Measurements from ENCODE around the gene MEF2C. TPM values are rescaled to one million over a fixed set of nuclear protein-coding genes. Genes with fewer than 3 reads are reported as not detected.

Gene MEF2C
- total RNA-seq, 1 donor from 2014 or later, result 48.6 TPM

- no peak for DNase-seq (ENCODE audit: low spot score)
Observed at GRCh38 chr5:88829054-88829453, 53.9 kb downstream of the MEF2C start.

- DNase-seq (ENCODE audit: low spot score), result no peak
Observed at GRCh38 chr5:88827997-88828396, 55.0 kb downstream of the MEF2C start.

- DNase-seq (ENCODE audit: low spot score), result peak; percentile 77
Observed at GRCh38 chr5:88826646-88827585, 56.1 kb downstream of the MEF2C start.

- no peak for DNase-seq (ENCODE audit: low spot score)
Observed at GRCh38 chr5:88825584-88826315, 57.2 kb downstream of the MEF2C start.

- DNase-seq (ENCODE audit: low spot score), result peak; percentile 66
Observed at GRCh38 chr5:88824892-88825583, 57.9 kb downstream of the MEF2C start.

GRCh38 chr5:88824141-88824540, 58.8 kb downstream of the MEF2C start:
- DNase-seq (ENCODE audit: low spot score), result no peak

GRCh38 chr5:88823201-88823600, 59.8 kb downstream of the MEF2C start:
- DNase-seq (ENCODE audit: low spot score), result no peak

- DNase-seq (ENCODE audit: low spot score), result no peak
Observed at GRCh38 chr5:88821161-88821560, 61.8 kb downstream of the MEF2C start.

GRCh38 chr5:88820581-88820980, 62.4 kb downstream of the MEF2C start:
- DNase-seq (ENCODE audit: low spot score), result no peak

GRCh38 chr5:88819301-88819999, 63.5 kb downstream of the MEF2C start:
- peak; percentile 71 for DNase-seq (ENCODE audit: low spot score)

- DNase-seq (ENCODE audit: low spot score), result no peak
Observed at GRCh38 chr5:88818296-88818695, 64.7 kb downstream of the MEF2C start.

GRCh38 chr5:88816195-88816594, 66.8 kb downstream of the MEF2C start:
- DNase-seq (ENCODE audit: low spot score), result no peak

GRCh38 chr5:88815050-88815789, 67.8 kb downstream of the MEF2C start:
- DNase-seq (ENCODE audit: low spot score), result no peak

GRCh38 chr5:88813805-88814575, 69.0 kb downstream of the MEF2C start:
- no peak for DNase-seq (ENCODE audit: low spot score)

GRCh38 chr5:88813244-88813643, 69.7 kb downstream of the MEF2C start:
- no peak for DNase-seq (ENCODE audit: low spot score)

GRCh38 chr5:88808153-88808552, 74.8 kb downstream of the MEF2C start:
- no peak for DNase-seq (ENCODE audit: low spot score)

- no peak for DNase-seq (ENCODE audit: low spot score)
Observed at GRCh38 chr5:88807327-88807726, 75.7 kb downstream of the MEF2C start.

GRCh38 chr5:88806338-88806737, 76.6 kb downstream of the MEF2C start:
- DNase-seq (ENCODE audit: low spot score), result no peak

- DNase-seq (ENCODE audit: low spot score), result no peak
Observed at GRCh38 chr5:88805151-88805784, 77.7 kb downstream of the MEF2C start.

Data from umbilical cord (tissue), 2 donors.